Fibroblast of pulmonary artery (primary cell): ENCODE data around the gene ANK3.

Experiments used
- DNase-seq: peaks from one replicate; pipeline ENCODE4 v3.0.0-alpha.2; 2010; ENCODE audit warnings: low read depth
- H3K4me3 ChIP-seq: replicated peaks from 2 replicates; pipeline ENCODE4 v1.5.1; 2011; ENCODE audit warnings: low read depth, mild to moderate bottlenecking, control low read depth, low read length, moderate library complexity
- TF ChIP-seq, protein P1 (sequence below): IDR thresholded peaks from 2 replicates; pipeline ENCODE4 v1.5.1; 2011; ENCODE audit warnings: mild to moderate bottlenecking, control low read depth, low read length, inconsistent platforms; ENCODE audit errors: missing control alignments

ANK3 gene

DNA sequence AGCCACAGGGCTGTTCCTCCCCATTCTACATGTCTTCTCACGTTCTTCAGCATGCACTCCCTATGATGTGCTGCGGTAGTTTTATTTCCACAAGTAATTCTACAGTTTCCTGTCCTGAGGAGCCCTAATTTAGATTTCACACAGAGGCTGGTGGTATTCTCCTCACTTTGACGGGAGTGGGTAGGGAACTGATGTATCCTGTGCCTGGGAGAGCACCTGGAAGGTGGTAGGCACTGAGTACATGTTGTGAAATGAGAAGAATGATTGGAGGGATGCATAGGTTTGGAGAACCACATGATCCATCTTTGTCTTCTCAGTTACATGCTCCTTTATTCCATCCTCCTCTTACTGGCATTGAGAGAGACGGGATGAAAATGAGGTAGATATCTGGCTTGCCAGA is 365.2 kb downstream of the ANK3 start:
- H3K4me3 ChIP-seq: no peak overlapping the region
- TF ChIP-seq, protein P1, sequence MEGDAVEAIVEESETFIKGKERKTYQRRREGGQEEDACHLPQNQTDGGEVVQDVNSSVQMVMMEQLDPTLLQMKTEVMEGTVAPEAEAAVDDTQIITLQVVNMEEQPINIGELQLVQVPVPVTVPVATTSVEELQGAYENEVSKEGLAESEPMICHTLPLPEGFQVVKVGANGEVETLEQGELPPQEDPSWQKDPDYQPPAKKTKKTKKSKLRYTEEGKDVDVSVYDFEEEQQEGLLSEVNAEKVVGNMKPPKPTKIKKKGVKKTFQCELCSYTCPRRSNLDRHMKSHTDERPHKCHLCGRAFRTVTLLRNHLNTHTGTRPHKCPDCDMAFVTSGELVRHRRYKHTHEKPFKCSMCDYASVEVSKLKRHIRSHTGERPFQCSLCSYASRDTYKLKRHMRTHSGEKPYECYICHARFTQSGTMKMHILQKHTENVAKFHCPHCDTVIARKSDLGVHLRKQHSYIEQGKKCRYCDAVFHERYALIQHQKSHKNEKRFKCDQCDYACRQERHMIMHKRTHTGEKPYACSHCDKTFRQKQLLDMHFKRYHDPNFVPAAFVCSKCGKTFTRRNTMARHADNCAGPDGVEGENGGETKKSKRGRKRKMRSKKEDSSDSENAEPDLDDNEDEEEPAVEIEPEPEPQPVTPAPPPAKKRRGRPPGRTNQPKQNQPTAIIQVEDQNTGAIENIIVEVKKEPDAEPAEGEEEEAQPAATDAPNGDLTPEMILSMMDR: no peak
- DNase-seq: no peak

DNA sequence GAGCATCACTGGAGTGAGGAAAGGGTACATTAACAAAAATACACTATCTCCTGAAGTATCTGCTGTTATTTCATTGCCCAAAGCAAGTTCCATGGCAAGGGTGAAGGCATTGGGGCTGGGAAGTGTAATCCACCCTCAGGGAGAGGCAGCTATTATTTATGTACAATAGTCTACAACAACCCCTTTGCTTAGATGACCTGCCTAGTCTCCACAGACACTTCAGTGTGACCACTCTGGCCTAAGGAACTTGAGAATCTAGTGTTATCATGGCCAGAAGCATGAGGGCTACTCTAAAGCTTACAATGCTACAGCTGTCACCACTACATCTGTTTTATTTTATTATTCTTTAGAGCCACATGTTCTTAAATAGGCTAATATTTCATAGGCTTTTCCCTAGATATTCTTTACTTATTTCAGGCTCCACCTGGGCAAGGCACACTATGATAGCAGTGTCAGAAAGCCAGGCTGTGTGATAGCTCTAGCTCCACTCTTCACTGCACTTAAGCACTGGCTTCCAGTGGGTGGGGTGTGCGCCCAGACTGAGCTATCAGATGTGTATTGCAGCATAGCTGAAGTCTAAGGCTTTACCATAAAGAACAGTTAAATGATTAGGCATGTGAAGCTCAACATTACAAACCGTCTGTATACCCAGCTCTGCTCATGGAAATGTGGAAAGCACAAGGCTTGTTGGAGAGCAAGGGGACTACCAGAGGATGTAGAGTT is 366.4 kb downstream of the ANK3 start:
- no peak for DNase-seq
- H3K4me3 ChIP-seq: no peak overlapping the region

DNA sequence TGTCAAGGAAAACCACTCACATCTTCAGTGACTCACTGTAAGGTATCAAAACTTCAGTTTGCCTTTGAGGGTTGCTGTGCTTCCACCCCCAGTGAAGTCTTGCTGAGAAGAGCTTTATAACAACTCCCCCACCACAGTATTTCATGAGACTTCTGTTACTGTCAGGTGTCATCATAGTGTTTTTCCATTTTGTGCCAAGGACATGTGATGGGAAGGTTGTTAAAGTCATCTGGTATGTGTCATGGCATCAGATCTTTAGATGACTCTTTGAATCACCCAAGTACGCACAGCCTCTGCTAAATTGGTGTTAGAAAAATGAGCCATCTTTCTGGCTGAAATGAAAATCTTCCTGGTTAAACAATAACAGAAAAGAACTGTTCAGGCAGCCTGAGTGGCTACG is 368.3 kb downstream of the ANK3 start:
- DNase-seq: no peak
- H3K4me3 ChIP-seq: no peak overlapping the region
- TF ChIP-seq, protein P1: no peak

More for the DNA sequence above, 366.4 kb downstream of the ANK3 start:
- TF ChIP-seq, protein P1: no peak

DNA sequence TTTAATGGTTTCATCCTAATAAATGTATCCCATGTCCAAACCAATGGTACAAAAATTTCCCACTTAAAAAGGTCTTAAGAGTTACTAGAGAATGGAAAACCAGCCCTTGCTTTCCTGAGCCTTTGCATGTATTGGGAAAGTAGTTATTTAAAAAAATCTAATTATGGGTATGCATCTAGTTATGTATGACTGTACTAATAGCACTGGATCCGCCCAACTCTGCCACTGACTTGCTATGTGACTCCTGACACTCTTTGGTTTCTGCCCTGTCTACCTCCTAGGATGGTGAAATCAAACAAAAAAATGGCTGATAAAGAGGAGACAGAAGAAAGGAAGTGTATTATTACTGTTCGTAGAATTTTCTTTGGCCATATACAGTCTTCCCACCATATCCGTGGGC is 372.9 kb downstream of the ANK3 start:
- TF ChIP-seq, protein P1: no peak

DNA sequence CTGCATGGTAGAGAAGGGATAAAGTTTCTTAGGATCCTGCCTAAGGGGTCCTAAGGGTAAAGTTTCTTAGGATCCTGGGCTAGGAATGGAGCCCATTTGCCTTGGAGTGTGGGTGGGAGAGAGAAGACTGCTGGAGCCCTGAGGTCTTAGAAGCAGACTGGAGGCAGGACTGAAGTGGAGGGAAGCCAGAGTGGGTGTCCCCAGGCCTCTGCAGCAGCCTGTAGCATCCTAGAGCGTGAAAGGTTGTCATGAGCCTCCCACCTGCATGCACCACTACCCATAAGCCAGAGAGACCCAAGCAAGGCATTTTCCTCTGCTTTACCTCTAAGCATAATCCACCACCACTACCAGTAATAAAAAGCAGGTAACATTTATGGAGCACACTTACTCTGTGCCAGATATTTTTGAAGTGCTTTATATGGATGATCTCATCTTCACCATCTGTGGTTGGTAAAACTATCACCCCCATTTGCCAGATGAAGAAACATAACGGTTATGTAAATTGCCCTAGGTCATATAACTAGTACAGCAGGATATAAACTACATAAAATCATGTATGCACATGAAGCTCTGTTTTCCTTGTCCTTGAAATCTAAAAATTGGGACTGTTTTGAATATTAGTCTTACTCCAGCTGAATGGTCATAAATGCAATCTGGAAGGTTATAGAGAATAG is 379.8 kb downstream of the ANK3 start:
- no peak for DNase-seq
- no peak overlapping the region for H3K4me3 ChIP-seq
- TF ChIP-seq, protein P1: no peak

More for the DNA sequence above, 372.9 kb downstream of the ANK3 start:
- DNase-seq: no peak
- no peak overlapping the region for H3K4me3 ChIP-seq

DNA sequence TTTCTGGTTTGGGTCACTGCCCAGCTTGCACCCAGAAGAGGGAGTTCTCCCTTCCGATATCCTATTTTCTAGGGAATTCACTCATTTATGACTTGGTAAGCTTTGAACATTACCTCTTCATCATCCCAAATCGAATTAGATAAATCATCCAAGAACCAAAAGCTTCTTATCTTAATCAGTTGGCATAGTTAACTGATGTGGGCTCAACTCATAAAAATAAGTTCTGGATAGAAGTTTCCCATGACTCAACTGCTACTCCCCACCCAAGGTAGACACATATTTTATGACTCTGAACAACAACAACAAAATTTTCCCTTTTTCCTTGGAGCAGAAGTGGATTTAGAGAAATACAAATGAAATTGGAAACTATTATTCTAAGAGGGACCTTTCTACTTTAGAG is 380.4 kb downstream of the ANK3 start:
- DNase-seq: no peak
- H3K4me3 ChIP-seq: no peak overlapping the region
- TF ChIP-seq, protein P1: no peak

DNA sequence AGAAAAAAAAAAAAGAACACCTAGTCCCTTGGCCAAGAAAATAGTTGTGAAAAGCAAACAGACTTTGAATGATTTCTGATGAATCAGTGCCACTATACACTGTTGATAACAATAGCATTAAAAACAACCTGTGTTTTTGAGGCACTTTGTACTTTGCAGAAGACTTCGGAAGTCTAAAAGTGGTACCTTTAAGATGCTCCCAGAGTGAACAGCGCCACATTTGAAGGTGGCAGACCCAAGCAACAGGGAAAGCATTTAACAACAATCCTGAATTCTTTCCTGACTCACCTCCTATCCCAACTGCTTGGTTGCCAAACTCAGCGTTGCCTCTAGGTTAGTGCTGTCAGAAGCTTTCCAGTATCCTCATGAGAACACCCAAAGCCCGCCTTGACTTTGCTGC is 380.9 kb downstream of the ANK3 start:
- TF ChIP-seq, protein P1: no peak
- no peak for DNase-seq
- no peak overlapping the region for H3K4me3 ChIP-seq
